HUES64 (cell line): ENCODE measurements around the gene ABCC9.
A peak's percentile ranks its signal among the peaks of the same experiment; 100 is the strongest.

ENCODE experiments used
- H3K27ac ChIP-seq: 2 replicates; pipeline ENCODE4 v1.7.0; 2013; ENCODE audit warnings: low read depth, low read length, inconsistent platforms
- H3K27me3 ChIP-seq: 2 replicates; pipeline ENCODE4 v1.6.1; 2013; ENCODE audit warnings: mild to moderate bottlenecking, low read length; ENCODE audit not compliant: insufficient read depth
- H3K36me3 ChIP-seq: 2 replicates; pipeline ENCODE4 v1.6.1; 2013; ENCODE audit warnings: mild to moderate bottlenecking, low read length; ENCODE audit not compliant: insufficient read depth
- H3K4me1 ChIP-seq: 2 replicates; pipeline ENCODE4 v1.6.1; 2013; ENCODE audit warnings: mild to moderate bottlenecking, low read length, moderate library complexity; ENCODE audit not compliant: insufficient read depth
- H3K4me3 ChIP-seq: 2 replicates; pipeline ENCODE4 v1.5.1; 2013; ENCODE audit warnings: mild to moderate bottlenecking, low read length, moderate library complexity
- H3K9ac ChIP-seq: 2 replicates; pipeline ENCODE4 v1.6.1; 2013; ENCODE audit warnings: mild to moderate bottlenecking, low read depth, low read length
- H3K9me3 ChIP-seq: 2 replicates; pipeline ENCODE4 v1.6.1; 2013; ENCODE audit warnings: low read depth, low read length; ENCODE audit not compliant: insufficient read depth
- WGBS: fragments of 150-250, 120-280 bp; methylation state at CpG from one replicate; pipeline ENCODE4 v1.1.7; 2013; ENCODE audit warnings: missing lambda C conversion rate; 5-methylcytosine and 5-hydroxymethylcytosine counted together

ABCC9 gene

DNA sequence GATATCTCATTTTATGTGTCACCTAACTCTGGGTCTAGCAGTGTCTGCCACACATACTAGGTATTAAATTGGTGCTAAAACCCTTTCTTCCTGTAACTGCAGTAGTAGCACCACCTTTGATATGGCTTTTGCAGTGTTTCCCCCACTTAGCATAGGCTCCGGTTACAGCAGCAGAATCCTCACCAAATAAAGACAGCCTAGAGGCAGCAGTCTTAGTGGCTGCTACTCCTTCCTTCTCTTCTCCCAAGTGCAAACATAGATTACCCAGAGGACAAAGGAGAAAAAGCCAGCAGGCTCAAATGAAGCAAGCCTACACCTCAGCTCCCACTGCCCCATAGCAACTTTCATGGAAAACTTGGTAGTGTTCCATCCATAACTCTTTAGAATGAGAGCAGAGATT lies 30.1 kb upstream of the ABCC9 start:
- Histone ChIP-seq H3K4me1 (peaks cover 10% of the 10 kb centered on the region), H3K27me3 (no peaks in the 10 kb centered on the region), H3K9me3 (no peaks in the 10 kb centered on the region), H3K4me3 (no peak overlapping the region), H3K27ac (no peak overlapping the region; the same call in 1 of the 2 replicates), H3K36me3 (no peaks in the 10 kb centered on the region), H3K9ac (no peak overlapping the region)
- WGBS = 13% methylated on average over 1 of the region's 1 CpG

DNA sequence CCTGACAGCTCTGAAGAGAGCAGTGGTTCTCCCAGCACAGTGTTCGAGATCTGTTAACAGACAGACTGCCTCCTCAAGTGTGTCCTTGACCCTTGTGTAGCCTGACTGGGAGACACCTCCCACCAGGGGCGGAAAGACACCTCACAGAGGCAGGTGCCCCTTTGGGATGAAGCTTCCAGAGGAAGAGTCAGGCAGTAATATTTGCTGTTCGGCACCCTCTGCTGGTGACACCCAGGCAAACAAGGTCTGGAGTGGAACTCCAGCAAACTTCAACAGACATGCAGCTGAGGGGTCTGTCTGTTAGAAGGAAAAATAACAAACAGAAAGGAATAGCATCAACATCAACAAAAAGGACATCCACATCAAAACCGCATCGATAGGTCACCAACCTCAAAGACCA lies 21.6 kb upstream of the ABCC9 start:
- WGBS = 91% methylated on average over 3 of the region's 5 CpGs

DNA sequence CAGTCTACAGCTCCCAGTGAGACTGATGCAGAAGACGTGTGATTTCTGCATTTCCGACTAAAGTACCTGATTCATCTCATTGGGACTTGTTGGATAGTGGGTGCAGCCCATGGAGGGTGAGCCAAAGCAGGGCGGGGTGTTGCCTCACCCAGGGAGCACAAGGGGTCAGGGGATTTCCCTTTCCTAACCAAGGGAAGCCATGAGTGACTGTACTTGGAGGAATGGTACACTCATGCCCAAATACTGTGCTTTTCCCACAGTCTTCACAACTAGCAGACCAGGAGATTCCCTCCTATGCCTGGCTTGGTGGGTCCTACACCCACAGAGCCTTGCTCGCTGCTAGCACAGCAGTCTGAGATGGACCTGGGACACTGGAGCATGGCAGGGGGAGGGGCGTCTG lies 21.0 kb upstream of the ABCC9 start:
- Histone ChIP-seq H3K36me3 (no peaks in the 10 kb centered on the region), H3K4me3 (no peak overlapping the region), H3K9me3 (no peaks in the 10 kb centered on the region), H3K9ac (no peak overlapping the region), H3K27ac (no peak overlapping the region), H3K4me1 (no peaks in the 10 kb centered on the region), H3K27me3 (no peaks in the 10 kb centered on the region)
- 97% methylated on average over 5 of the region's 5 CpGs for WGBS

More for the DNA sequence above, 21.6 kb upstream of the ABCC9 start:
- Histone ChIP-seq H3K36me3 (no peaks in the 10 kb centered on the region), H3K27ac (no peak overlapping the region), H3K9me3 (no peaks in the 10 kb centered on the region), H3K4me3 (no peak overlapping the region), H3K9ac (no peak overlapping the region), H3K27me3 (no peaks in the 10 kb centered on the region), H3K4me1 (no peaks in the 10 kb centered on the region)

DNA sequence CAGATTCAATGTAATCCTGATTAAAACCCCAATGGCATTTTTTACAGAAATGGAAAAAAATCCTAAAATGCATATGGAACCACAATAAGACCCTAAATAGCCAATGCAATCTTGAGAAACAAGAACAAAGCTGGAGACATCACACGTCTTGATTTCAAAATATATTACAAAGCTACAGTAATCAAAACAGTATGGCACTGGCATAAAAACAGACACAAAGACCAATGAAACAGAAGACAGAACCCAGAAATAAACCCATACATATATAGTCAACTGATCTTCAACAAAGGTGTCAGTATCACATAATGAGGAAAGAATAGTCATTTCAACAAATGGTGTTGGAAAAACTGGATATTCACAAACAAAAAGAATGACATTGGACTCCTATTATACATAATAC lies 9.4 kb upstream of the ABCC9 start:
- WGBS = 95% methylated on average over 1 of the region's 1 CpG
- Histone ChIP-seq H3K9ac (no peak overlapping the region), H3K27me3 (no peaks in the 10 kb centered on the region), H3K27ac (no peak overlapping the region), H3K4me1 (no peaks in the 10 kb centered on the region), H3K9me3 (peaks cover 11% of the 10 kb centered on the region; the same call in 1 of the 2 replicates), H3K4me3 (no peak overlapping the region), H3K36me3 (no peaks in the 10 kb centered on the region)

DNA sequence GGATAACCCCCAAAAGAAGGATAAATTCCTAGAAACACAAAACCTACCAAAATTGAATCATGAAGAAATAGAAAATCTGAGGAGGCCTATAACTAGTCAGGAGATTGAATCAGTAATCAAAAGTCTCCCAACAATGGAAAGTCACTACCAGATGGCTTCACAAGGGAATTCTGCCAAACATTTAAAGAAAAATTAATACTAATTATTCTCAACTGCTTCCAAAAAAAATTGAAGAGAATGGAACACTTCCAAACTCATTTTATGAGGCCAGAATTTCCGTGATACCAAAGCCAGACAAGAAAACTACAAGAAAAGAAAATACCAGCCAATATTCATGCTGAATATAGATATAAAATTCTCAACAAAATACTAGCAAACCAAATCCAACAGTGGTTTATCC lies 7.8 kb upstream of the ABCC9 start:
- H3K27ac ChIP-seq = no peak overlapping the region
- H3K4me1 ChIP-seq = no peaks in the 10 kb centered on the region
- no peaks in the 10 kb centered on the region for H3K36me3 ChIP-seq
- no peak overlapping the region for H3K4me3 ChIP-seq
- H3K9me3 ChIP-seq = peaks cover 11% of the 10 kb centered on the region; the same call in 1 of the 2 replicates
- no peaks in the 10 kb centered on the region for H3K27me3 ChIP-seq
- no peak overlapping the region for H3K9ac ChIP-seq
- 100% methylated on average over 1 of the region's 1 CpG for WGBS

DNA sequence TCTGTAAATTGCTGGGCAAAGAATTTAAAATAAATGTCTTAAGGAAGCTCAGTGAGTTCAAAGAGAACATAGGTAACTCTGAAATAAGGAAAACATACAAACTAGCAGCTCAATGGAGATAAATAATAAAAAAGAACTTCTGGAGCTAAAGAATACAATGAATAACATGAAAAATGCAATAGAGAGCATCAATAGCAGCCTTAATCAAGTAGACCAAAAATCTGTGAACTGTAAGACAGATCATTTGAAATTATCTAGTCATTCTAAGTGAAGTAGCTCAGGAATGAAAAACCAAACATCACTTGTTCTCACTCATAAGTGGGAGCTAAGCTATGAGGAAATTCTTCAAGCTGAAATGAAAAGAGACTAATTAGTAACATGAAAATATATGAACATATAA lies 5.8 kb upstream of the ABCC9 start:
- peaks cover 11% of the 10 kb centered on the region; the same call in 1 of the 2 replicates for H3K9me3 ChIP-seq
- no peak overlapping the region for H3K9ac ChIP-seq
- H3K27ac ChIP-seq = no peak overlapping the region
- H3K4me1 ChIP-seq = no peaks in the 10 kb centered on the region
- no peaks in the 10 kb centered on the region for H3K36me3 ChIP-seq
- H3K27me3 ChIP-seq = peaks cover 18% of the 10 kb centered on the region
- H3K4me3 ChIP-seq = no peak overlapping the region

DNA sequence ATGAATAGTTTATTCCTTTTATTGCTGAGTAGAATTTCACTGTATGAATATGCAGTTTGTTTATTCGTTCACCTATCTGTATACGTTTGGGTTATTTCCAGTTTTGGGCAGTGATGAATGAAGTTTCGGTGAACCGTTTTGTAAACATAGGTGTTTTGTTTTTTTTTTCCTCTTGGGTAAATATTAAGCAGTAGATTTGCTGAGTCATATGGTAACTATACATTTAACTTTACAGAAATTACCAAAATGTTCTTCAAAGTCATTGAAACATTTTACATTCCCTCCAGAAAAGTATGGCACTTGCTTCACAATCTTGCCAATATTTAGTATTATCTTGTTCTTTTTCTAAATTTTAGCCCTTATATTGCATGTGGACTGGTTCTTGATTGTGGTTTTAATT lies 3.8 kb upstream of the ABCC9 start:
- Histone ChIP-seq H3K27ac (no peak overlapping the region), H3K36me3 (no peaks in the 10 kb centered on the region), H3K9me3 (no peaks in the 10 kb centered on the region), H3K9ac (no peak overlapping the region), H3K4me3 (no peak overlapping the region), H3K4me1 (peaks cover 8% of the 10 kb centered on the region), H3K27me3 (peaks cover 38% of the 10 kb centered on the region)
- 94% methylated on average over 4 of the region's 4 CpGs for WGBS

DNA sequence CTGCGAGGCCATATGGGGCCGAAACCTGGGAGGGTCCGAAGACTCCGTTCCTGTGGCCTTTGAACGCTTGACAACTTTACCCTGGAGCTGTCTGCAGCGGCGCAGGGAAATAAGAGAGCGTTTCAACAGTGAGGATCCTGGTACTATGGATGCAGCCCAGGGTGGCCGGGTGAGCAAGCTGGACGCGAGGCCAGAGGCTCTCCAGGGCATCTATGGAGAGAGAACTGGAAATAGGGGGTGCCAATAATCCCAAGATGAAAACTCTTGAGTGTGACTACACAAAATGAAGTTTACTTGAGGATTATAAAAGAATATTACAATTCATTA lies 1.1 kb upstream of the ABCC9 start:
- peak overlapping the region; percentile 61 for H3K4me3 ChIP-seq
- H3K9ac ChIP-seq = no peak overlapping the region; the same call in 1 of the 2 replicates
- 35% methylated on average over 11 of the region's 11 CpGs for WGBS

DNA sequence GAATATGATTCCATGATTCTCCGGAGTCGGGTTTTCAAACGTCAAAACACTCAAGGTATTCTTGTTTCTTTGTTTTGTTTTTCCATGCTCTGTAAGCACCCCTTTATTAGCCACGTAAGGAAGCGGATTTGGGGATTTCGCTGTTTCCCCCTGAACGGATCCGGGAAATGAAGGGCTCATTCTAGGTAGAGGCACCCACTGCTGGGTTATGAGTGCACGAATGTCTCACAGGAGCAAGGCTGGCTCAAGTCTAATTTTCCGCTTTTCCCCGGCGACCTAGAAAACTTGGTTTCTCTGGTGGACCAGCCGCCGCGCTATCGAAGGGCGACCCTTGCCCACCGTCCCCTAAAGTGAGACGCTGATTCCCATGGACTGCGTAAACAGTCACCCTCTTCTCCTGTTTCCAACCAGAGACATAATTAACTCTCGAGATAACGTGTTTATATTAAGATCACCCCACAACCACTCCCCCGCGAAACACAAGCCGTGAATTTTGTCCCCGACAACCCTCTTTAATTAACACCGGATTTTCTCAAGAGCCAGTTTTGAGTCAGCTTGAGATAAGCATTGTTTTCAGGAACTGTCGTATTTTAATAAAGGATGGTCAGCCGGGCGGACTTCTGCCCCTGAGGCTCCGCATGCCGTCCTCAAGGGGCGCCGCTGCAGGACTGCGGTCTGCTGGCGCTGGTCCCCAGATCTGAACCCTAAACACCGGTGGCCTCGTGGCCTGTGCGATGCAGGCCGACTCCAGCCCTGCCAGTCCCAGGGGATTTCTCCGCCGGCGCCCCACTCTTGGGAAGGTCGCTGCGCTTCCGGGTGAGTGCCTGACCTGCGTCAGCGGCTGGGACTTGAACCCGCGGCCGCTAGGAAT lies 515 bp upstream of the ABCC9 start:
- H3K9me3 ChIP-seq = no peaks in the 10 kb centered on the region
- no peaks in the 10 kb centered on the region for H3K36me3 ChIP-seq
- WGBS = 3% methylated on average over 51 of the region's 51 CpGs
- peaks cover 56% of the 10 kb centered on the region for H3K27me3 ChIP-seq
- H3K9ac ChIP-seq = no peak overlapping the region; the same call in 1 of the 2 replicates
- H3K4me3 ChIP-seq = peak overlapping the region; percentile 61
- H3K4me1 ChIP-seq = peaks cover 11% of the 10 kb centered on the region
- no peak overlapping the region for H3K27ac ChIP-seq

More for the DNA sequence above, 1.1 kb upstream of the ABCC9 start:
- H3K27me3 ChIP-seq = peaks cover 54% of the 10 kb centered on the region
- H3K4me1 ChIP-seq = peaks cover 11% of the 10 kb centered on the region
- H3K9me3 ChIP-seq = no peaks in the 10 kb centered on the region
- H3K36me3 ChIP-seq = no peaks in the 10 kb centered on the region
- H3K27ac ChIP-seq = no peak overlapping the region

DNA sequence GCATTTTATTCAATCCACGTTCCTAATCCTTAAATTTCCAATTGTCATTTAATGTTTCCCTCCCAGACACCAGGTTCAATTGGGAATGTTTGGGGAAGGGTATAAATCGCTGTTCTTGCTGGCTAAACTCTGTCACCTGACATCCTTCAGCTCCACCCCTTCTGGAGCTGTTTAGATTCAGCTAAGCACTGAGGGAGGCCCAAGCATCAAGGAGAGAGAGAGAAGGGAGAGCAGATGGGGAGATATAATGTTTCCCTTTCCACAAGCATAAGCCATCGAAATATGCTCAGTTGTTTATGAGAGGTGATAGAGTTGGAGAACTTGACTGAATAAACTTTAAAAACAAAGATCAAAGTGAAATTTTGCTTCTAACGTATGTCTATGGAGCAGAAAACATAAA lies 1.8 kb downstream of the ABCC9 start:
- 75% methylated on average over 3 of the region's 4 CpGs for WGBS
- Histone ChIP-seq H3K9me3 (no peaks in the 10 kb centered on the region), H3K27ac (no peak overlapping the region), H3K27me3 (peaks cover 56% of the 10 kb centered on the region), H3K36me3 (no peaks in the 10 kb centered on the region), H3K4me3 (no peak overlapping the region), H3K4me1 (peaks cover 11% of the 10 kb centered on the region), H3K9ac (no peak overlapping the region)

DNA sequence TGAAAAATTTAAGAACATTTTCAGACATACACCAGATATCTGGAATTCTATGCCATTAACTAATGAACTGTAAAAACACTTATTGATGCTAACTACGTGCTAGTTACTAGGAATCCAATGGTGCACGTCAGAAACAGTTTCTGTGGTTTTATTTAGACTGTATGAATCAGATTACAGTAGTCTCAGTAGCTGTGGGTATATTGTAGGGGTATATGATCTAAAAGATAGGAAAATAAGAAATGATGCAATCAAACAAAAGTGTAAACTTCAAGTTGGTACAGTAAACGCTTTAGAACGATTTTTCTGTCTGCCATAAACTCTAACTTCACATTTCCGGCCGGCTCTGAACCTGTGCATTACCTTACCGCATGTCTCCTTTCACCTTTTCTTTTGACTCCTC lies 2.3 kb downstream of the ABCC9 start:
- H3K9me3 ChIP-seq = no peaks in the 10 kb centered on the region
- no peak overlapping the region for H3K9ac ChIP-seq
- H3K4me1 ChIP-seq = peaks cover 11% of the 10 kb centered on the region
- H3K27ac ChIP-seq = no peak overlapping the region
- no peak overlapping the region for H3K4me3 ChIP-seq
- peaks cover 56% of the 10 kb centered on the region for H3K27me3 ChIP-seq
- WGBS = 93% methylated on average over 7 of the region's 7 CpGs
- H3K36me3 ChIP-seq = no peaks in the 10 kb centered on the region
